ACC112 (cell line): Measurements from ENCODE around the gene KCNN3.

ENCODE experiments used
- H2AFZ ChIP-seq: fragments of 200-600 bp; sonication (generic); one replicate; pipeline ENCODE4 v1.6.0; 2017; ENCODE audit warnings: antibody characterized with exemption, low read length; ENCODE audit not compliant: unreplicated experiment
- H3K27ac ChIP-seq: fragments of 200-600 bp; sonication (generic); 2 replicates; pipeline ENCODE4 v1.5.1; 2014; ENCODE audit warnings: low read depth, mild to moderate bottlenecking, antibody characterized with exemption, low read length, moderate library complexity
- H3K27me3 ChIP-seq: fragments of 200-600 bp; sonication (generic); 2 replicates; pipeline ENCODE4 v1.6.1; 2014; ENCODE audit warnings: mild to moderate bottlenecking, antibody characterized with exemption, low read length, moderate library complexity, mixed read lengths; ENCODE audit not compliant: insufficient read depth
- H3K36me3 ChIP-seq: fragments of 200-600 bp; sonication (generic); 2 replicates; pipeline ENCODE4 v1.6.1; 2016; ENCODE audit warnings: mild to moderate bottlenecking, antibody characterized with exemption, low read length, moderate library complexity, mixed read lengths; ENCODE audit not compliant: insufficient read depth
- H3K4me1 ChIP-seq: fragments of 200-600 bp; sonication (generic); one replicate; pipeline ENCODE4 v1.6.1; 2016; ENCODE audit warnings: low read length, mixed read lengths; ENCODE audit not compliant: insufficient read depth, unreplicated experiment, control insufficient read depth
- H3K4me3 ChIP-seq: fragments of 200-600 bp; sonication (generic); 2 replicates; pipeline ENCODE4 v1.5.1; 2014; ENCODE audit warnings: mild to moderate bottlenecking, low read depth, low read length
- H3K79me2 ChIP-seq: fragments of 200-600 bp; sonication (generic); one replicate; pipeline ENCODE4 v1.6.0; 2016; ENCODE audit warnings: low read length; ENCODE audit not compliant: control insufficient read depth, unreplicated experiment, insufficient read depth

KCNN3 gene

GRCh38 chr1:154859151-154859785 lies 10.8 kb downstream of the KCNN3 start:
- H3K27me3 ChIP-seq = 0 out of 2 replicates have a peak, but pooled peaks cover 4% of the 10 kb centered on the region
- H3K4me3 ChIP-seq = no peak overlapping the region
- H3K4me1 ChIP-seq = peaks cover 4% of the 10 kb centered on the region
- no peaks in the 10 kb centered on the region for H3K79me2 ChIP-seq
- no peaks in the 10 kb centered on the region for H3K36me3 ChIP-seq
- H2AFZ ChIP-seq = no peak overlapping the region
- no peak overlapping the region for H3K27ac ChIP-seq

DNA sequence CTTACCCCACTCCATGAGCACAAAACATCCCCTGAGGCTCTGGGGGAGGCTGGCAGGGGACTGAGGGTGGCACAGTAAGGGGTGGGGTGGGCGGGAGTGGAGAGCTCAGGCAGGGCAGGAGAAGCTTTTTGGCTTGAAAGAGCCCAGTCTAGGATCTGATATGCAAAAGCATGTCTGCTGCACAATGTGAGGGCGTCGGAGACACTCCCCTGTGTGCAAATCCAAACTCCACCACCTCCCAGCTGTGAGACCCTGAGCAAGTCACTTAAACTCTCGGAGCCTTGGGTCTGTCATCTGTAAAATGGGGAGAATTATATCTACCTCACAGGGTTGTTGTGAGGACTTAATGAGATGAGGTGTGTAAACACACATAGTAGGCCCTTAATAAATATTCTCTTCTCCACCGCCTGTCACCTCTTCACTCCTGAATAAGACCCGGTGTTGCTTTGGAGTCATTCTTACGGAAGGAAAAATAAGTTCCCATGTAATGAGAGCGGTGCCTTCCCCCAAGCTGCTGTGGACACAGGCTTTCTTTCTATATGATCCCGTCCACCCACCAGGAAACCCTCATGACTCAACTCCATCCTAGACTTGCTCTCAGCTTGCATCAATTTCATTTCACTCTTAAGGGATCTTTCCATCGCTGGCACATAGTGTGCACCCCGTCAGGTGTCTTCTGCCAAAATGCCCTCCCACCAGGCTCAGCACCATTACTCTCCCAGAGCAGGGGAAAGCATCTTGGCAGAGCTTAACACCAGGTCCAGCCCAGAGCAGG lies 12.5 kb downstream of the KCNN3 start:
- Histone ChIP-seq H3K36me3 (no peaks in the 10 kb centered on the region), H3K4me1 (peaks cover 4% of the 10 kb centered on the region), H2AFZ (no peak overlapping the region), H3K27me3 (0 out of 2 replicates have a peak, but pooled peaks cover 4% of the 10 kb centered on the region), H3K79me2 (no peaks in the 10 kb centered on the region), H3K4me3 (no peak overlapping the region), H3K27ac (no peak overlapping the region)

- Histone ChIP-seq H3K27ac (no peak overlapping the region), H3K4me3 (no peak overlapping the region), H2AFZ (no peak overlapping the region), H3K27me3 (0 out of 2 replicates have a peak, but pooled peaks cover under 1% of the 10 kb centered on the region), H3K4me1 (peaks cover 4% of the 10 kb centered on the region), H3K36me3 (no peaks in the 10 kb centered on the region), H3K79me2 (no peaks in the 10 kb centered on the region)
These were observed 13.1 kb downstream of the KCNN3 start for GRCh38 chr1:154857022-154857421.

- Histone ChIP-seq H3K4me3 (no peak overlapping the region), H3K27me3 (no peaks in the 10 kb centered on the region), H3K79me2 (no peaks in the 10 kb centered on the region), H2AFZ (no peak overlapping the region), H3K4me1 (peaks cover 3% of the 10 kb centered on the region), H3K27ac (no peak overlapping the region), H3K36me3 (no peaks in the 10 kb centered on the region)
These were observed 13.5 kb downstream of the KCNN3 start for GRCh38 chr1:154856544-154856943.

DNA sequence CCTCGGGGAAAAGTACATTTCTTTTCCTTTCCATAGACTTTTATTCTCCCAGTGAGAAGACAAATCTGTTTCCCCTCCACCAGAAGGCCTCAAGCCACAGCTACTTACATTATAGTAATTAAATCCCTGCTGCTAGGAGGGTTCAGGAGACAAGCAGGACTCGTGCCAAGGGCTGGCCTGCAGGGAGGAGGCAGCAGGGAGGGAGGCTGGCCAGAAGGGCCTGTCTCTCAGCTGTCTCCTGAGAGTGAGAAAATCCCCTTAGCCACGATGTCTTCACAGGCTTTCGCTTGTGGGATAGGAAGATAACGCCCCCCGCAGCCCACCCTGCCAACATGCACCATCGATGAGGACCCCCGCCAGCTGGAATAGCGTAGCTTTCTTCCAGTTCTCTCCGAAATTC lies 14.0 kb downstream of the KCNN3 start:
- Histone ChIP-seq H3K36me3 (no peaks in the 10 kb centered on the region), H3K27me3 (no peaks in the 10 kb centered on the region), H3K4me1 (no peaks in the 10 kb centered on the region), H2AFZ (no peak overlapping the region), H3K4me3 (no peak overlapping the region), H3K79me2 (no peaks in the 10 kb centered on the region), H3K27ac (no peak overlapping the region)

- H3K36me3 ChIP-seq = no peaks in the 10 kb centered on the region
- H3K27me3 ChIP-seq = no peaks in the 10 kb centered on the region
- no peak overlapping the region for H2AFZ ChIP-seq
- H3K79me2 ChIP-seq = no peaks in the 10 kb centered on the region
- H3K4me3 ChIP-seq = no peak overlapping the region
- no peak overlapping the region for H3K27ac ChIP-seq
- H3K4me1 ChIP-seq = no peaks in the 10 kb centered on the region
These were observed 14.8 kb downstream of the KCNN3 start for GRCh38 chr1:154855186-154855851.

DNA sequence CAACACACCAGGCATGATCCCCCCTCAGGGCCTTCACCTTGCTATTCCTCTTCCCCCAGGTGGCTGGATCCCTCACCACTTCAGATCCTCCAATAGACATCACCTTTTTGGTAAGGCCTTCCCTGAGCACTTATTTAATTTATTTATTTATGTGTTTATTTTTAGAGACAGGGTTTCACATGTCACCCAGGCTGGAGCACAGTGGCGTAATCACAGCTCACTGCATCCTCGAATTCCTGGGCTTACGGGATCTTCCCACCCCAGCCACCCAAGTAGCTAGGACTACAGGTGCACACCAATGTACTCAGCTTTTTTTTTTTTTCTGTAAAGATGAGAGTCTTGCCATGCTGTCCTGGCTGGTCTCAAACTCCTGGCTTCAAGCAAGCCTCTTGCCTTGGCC lies 17.2 kb downstream of the KCNN3 start:
- H3K79me2 ChIP-seq = no peaks in the 10 kb centered on the region
- H2AFZ ChIP-seq = no peak overlapping the region
- no peak overlapping the region for H3K27ac ChIP-seq
- H3K4me3 ChIP-seq = no peak overlapping the region
- H3K27me3 ChIP-seq = peaks cover 12% of the 10 kb centered on the region
- H3K4me1 ChIP-seq = no peaks in the 10 kb centered on the region
- H3K36me3 ChIP-seq = no peaks in the 10 kb centered on the region

DNA sequence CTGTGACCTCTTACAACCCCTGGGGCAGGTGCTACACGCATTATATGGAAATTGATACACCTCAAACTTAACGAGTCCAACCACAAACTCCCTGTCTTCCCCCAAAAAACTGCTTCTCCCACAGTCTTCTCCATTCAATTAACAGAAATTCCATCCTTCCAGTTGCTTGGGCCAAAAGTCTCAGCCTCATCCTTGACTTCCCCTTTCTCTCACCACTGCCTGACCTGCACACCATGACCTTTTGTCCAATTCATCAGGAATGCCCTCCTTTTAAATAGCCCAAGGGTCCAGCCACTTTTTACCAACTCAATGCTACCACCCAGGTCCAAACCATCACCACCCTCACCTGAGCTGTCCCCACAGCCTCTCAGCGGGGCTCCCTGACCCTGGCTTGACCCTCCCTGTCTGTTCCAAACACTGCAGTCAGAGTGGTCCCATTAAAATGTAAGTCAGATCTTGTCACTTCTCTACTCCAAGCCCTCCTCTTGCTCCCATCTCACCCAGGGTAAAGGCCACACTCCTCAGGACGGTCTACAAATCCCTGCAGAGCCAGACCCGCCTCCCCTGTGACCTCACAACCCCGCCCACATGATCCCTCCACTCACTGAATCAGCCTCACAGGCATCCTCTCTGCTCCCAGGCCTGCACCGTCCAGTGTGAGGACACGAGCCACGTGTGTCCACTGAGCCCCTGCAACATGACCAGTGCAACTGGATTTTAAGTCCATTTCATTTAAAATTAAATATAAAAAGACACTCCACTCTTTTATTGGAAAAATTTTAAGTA lies 18.5 kb downstream of the KCNN3 start:
- no peaks in the 10 kb centered on the region for H3K36me3 ChIP-seq
- H3K4me1 ChIP-seq = no peaks in the 10 kb centered on the region
- peaks cover 20% of the 10 kb centered on the region for H3K27me3 ChIP-seq
- H3K27ac ChIP-seq = no peak overlapping the region
- H2AFZ ChIP-seq = no peak overlapping the region
- H3K4me3 ChIP-seq = no peak overlapping the region
- no peaks in the 10 kb centered on the region for H3K79me2 ChIP-seq

DNA sequence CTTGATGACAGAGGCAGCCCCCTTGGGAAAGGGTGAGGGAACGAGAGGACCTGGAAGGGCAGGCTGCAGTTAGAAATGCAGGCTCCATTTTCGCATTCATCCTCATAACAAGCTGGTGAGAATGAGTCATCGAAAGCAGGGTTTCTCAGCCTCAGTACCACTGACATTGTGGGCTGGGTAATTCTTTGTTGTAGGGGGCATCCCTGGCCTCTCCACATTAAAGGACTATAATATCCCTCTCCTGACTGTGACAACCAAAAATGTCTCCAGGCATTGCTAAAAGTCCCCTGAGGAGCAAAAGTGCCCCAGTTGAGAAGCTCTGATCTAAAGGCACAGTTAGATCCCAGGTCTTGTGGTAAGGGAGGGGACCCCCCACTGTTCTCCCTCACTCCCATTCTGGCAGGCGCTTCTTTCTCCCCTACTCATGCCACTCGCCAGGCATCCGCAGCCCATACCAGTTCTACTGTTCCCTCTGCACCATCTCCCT lies 20.4 kb downstream of the KCNN3 start:
- H3K79me2 ChIP-seq = no peaks in the 10 kb centered on the region
- no peak overlapping the region for H3K4me3 ChIP-seq
- H3K27me3 ChIP-seq = peaks cover 20% of the 10 kb centered on the region
- no peaks in the 10 kb centered on the region for H3K4me1 ChIP-seq
- H3K27ac ChIP-seq = no peak overlapping the region
- no peak overlapping the region for H2AFZ ChIP-seq
- H3K36me3 ChIP-seq = no peaks in the 10 kb centered on the region

DNA sequence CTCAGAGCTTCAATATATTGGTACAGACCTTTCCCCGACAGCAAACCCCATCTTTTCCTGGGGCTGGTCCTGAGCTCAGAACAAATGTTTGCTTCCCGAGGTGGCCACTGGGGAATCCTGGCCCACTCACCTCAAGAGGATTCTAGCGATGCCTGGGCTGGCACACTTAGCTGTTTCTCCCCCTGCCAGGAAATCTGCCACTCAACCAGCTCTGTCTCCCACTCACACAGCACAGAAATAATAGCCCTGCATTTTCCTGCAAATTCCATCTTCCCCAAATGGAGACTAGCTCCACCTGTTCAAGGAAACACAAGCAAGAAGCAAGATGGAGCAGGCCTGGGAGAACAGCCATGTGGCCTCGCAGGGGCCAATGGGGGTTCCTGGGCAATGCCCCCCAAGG lies 21.1 kb downstream of the KCNN3 start:
- Histone ChIP-seq H2AFZ (no peak overlapping the region), H3K4me3 (no peak overlapping the region), H3K27ac (no peak overlapping the region), H3K79me2 (no peaks in the 10 kb centered on the region), H3K4me1 (no peaks in the 10 kb centered on the region), H3K27me3 (peaks cover 20% of the 10 kb centered on the region), H3K36me3 (no peaks in the 10 kb centered on the region)
